OCI-LY7 (cell line): ENCODE measurements around the gene ZFYVE28. TPM values are rescaled to one million over a fixed set of nuclear protein-coding genes. Genes with fewer than 3 reads are reported as not detected.

Source experiments
- BruUV-seq: library from RNA; stranded (reverse); fragments of 400-500 nt; replicated peaks from 2 replicates; lab custom pipeline; 2021; lab: Mats Ljungman, UMichigan
- CTCF ChIA-PET: fragments of 300-600 bp; sonication (Branson Sonifier 250); formaldehyde crosslinking; loops from one replicate; lab custom pipeline; 2022; ENCODE audit warnings: antibody characterized with exemption; ENCODE audit not compliant: unreplicated experiment; lab: Charles Lee
- POLR2A ChIA-PET: fragments of 300-600 bp; sonication (Branson Sonifier 250); formaldehyde crosslinking; loops from one replicate; lab custom pipeline; 2022; ENCODE audit warnings: antibody characterized with exemption; lab: Charles Lee
- DNase-seq: peaks from one replicate; pipeline ENCODE4 v3.0.0-alpha.2; 2015; ENCODE audit warnings: low spot score
- H2AFZ ChIP-seq: fragments of 200-600 bp; sonication (generic), shearing (Covaris generic); 2 replicates; pipeline ENCODE4 v1.6.1; 2014; ENCODE audit warnings: mild to moderate bottlenecking, antibody characterized with exemption, low read length, moderate library complexity
- H3K27ac ChIP-seq: fragments of 200-600 bp; sonication (generic); 2 replicates; pipeline ENCODE4 v1.5.1; 2014; ENCODE audit warnings: mixed run types, low read depth, mild to moderate bottlenecking, moderate library complexity, low read length, inconsistent platforms; ENCODE audit not compliant: poor library complexity, severe bottlenecking
- H3K36me3 ChIP-seq: fragments of 200-600 bp; sonication (generic); 2 replicates; pipeline ENCODE4 v1.6.1; 2014; ENCODE audit warnings: mild to moderate bottlenecking, antibody characterized with exemption, low read length, moderate library complexity, mixed read lengths; ENCODE audit not compliant: insufficient read depth
- H3K4me1 ChIP-seq: fragments of 200-600 bp; sonication (generic); 2 replicates; pipeline ENCODE4 v1.5.1; 2014; ENCODE audit warnings: mild to moderate bottlenecking, low read length; ENCODE audit not compliant: insufficient read depth, poor library complexity, severe bottlenecking
- H3K4me2 ChIP-seq: fragments of 200-600 bp; sonication (generic); 2 replicates; pipeline ENCODE4 v1.6.1; 2014; ENCODE audit warnings: mild to moderate bottlenecking, low read length
- H3K4me3 ChIP-seq: fragments of 200-600 bp; sonication (generic); 2 replicates; pipeline ENCODE4 v1.5.1; 2014; ENCODE audit warnings: mild to moderate bottlenecking, low read depth, low read length; ENCODE audit not compliant: poor library complexity, severe bottlenecking
- H3K79me2 ChIP-seq: fragments of 200-600 bp; sonication (generic); 2 replicates; pipeline ENCODE4 v1.6.1; 2016; ENCODE audit warnings: low read depth, mild to moderate bottlenecking, low read length, moderate library complexity, mixed read lengths; ENCODE audit not compliant: insufficient read depth
- H3K9me2 ChIP-seq: fragments of 200-600 bp; sonication (generic); 2 replicates; pipeline ENCODE4 v1.6.1; 2016; ENCODE audit warnings: mild to moderate bottlenecking, low read length, mixed read lengths; ENCODE audit not compliant: insufficient read depth
- H3K9me3 ChIP-seq: fragments of 200-600 bp; sonication (generic); 2 replicates; pipeline ENCODE4 v1.6.1; 2014; ENCODE audit warnings: mild to moderate bottlenecking, mixed run types, low read length, mixed read lengths
- H4K20me1 ChIP-seq: fragments of 200-600 bp; sonication (generic); 2 replicates; pipeline ENCODE4 v1.6.1; 2014; ENCODE audit warnings: mild to moderate bottlenecking, antibody characterized with exemption, low read length, moderate library complexity, mixed read lengths; ENCODE audit not compliant: insufficient read depth
- EZH2phosphoT487 ChIP-seq: fragments of 200-600 bp; sonication (generic); IDR thresholded peaks from 2 replicates; pipeline ENCODE4 v1.6.1; 2018; ENCODE audit warnings: low read depth, borderline replicate concordance, mild to moderate bottlenecking, mixed run types, antibody characterized with exemption, low read length, moderate library complexity, mixed read lengths
- intact Hi-C: fragments of 100-400 bp; cut with micrococcal nuclease; formaldehyde crosslinking; loops from one replicate; pipeline ENCODE4 v1.10.0; 2022; ENCODE audit not compliant: unreplicated experiment
- total RNA-seq, 2 experiments: library from RNA; depleted of rRNA in 1 of 2; stranded (reverse); fragments of >200 nt in 1 of 2; shearing (Covaris generic) in 1 of 2; gene quantifications; 2 replicates each; pipeline ENCODE4 v1.2.3, GENCODE V29; 2014 to 2022
- TF ChIP-seq, protein P1 (sequence below): fragments of 200-600 bp; sonication (generic); conservative IDR thresholded peaks from 2 replicates; pipeline ENCODE4 v1.5.1; 2014; ENCODE audit warnings: mild to moderate bottlenecking, antibody characterized with exemption, low read length, moderate library complexity, mixed read lengths

Gene ZFYVE28
- total RNA-seq, 2 experiments from 2014 or later, result 0.32 TPM; not detected in 1

DNA sequence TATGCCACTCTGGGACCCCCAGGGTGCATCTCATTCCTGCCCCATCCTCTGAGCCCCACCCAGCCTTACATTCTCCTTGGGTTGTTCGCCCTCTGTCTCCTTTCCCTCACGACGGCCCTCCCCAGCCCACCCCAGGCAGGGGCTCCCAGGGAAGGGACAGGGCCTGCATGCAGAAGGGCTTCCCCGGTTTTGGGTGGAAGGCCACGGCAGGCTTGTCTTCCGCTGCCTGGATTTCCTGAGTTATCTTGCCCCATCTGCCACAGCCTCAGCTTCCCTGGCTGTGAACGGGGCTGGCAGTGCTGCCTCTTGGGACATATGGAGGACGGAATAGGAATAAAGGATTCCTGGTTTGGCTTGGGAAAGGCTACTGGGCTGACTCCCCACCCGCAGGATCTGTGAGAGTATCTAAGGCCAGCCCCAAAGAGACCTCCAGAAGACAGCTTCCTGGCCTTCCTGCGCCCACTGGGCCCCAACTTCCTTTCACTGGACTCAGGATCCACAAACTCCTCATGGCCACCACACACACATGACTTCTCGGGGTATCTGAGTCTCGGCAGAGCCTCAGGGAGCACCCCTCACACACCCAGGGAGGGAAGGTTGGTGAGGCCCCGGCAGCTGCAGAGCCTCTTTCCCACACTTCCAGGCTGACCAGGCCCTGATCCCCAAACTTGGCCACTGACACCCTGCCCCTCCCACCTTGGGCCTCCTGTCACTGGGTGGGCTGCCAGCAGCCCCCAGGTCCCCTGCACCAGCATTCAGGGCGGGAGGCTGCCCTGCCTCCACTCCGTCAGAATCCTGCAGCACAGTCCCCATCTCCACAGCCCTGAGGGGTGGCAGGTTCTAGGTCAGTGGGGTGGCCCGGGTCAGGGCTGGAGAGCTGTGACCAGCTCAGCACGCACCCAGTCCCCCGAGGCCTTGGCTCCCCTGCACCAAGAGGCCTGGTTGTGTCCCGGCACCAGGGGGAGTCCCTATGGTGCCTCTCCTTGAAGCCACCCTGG lies 153.0 kb downstream of the ZFYVE28 start:
- Histone ChIP-seq H4K20me1 (no peaks in the 10 kb centered on the region), H3K36me3 (no peaks in the 10 kb centered on the region), H3K79me2 (no peaks in the 10 kb centered on the region), H3K9me2 (no peaks in the 10 kb centered on the region), H3K27ac (no peak overlapping the region), H3K4me1 (peaks cover 20% of the 10 kb centered on the region), H2AFZ (no peak overlapping the region), H3K4me3 (no peak overlapping the region), H3K9me3 (no peaks in the 10 kb centered on the region), H3K4me2 (no peak overlapping the region)
- intact Hi-C loops, result no loop called here
- POLR2A ChIA-PET, result no interaction called here
- no peak for DNase-seq
- TF ChIP-seq, protein P1, sequence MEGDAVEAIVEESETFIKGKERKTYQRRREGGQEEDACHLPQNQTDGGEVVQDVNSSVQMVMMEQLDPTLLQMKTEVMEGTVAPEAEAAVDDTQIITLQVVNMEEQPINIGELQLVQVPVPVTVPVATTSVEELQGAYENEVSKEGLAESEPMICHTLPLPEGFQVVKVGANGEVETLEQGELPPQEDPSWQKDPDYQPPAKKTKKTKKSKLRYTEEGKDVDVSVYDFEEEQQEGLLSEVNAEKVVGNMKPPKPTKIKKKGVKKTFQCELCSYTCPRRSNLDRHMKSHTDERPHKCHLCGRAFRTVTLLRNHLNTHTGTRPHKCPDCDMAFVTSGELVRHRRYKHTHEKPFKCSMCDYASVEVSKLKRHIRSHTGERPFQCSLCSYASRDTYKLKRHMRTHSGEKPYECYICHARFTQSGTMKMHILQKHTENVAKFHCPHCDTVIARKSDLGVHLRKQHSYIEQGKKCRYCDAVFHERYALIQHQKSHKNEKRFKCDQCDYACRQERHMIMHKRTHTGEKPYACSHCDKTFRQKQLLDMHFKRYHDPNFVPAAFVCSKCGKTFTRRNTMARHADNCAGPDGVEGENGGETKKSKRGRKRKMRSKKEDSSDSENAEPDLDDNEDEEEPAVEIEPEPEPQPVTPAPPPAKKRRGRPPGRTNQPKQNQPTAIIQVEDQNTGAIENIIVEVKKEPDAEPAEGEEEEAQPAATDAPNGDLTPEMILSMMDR, result no peak
- TF ChIP-seq EZH2phosphoT487, result no peak
- no TSS peak for BruUV-seq
- CTCF ChIA-PET, result no interaction called here

DNA sequence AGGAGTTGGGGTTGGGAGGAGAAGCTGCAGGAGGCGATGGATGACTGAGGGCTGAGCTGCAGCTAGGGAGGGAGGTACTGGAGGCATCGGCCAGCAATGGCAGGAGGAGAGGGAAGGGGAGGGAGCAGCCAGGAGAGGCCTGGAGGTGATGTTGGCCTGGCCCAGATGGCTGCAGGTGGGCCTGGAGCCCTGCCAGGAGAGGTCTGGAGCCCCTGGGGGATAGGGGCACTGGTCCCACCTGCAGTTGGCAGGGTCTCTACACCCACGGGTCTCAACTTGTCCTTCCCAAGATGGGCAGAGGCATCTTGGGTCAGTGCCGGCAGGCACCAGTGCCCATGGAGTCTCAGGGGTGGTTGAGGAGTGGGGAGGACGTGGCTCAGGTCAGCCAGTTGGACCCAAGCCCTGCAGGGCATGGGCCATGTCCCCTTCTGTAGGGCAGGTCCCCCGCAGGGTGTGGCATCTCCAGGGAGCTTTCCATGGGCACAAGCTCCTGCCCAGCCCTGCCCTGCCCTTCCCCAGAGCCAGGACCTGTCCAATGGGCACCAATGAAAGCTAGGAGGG lies 153.9 kb downstream of the ZFYVE28 start:
- Histone ChIP-seq H3K4me2 (peak overlapping the region; percentile 21; the same call in 1 of the 2 replicates), H3K9me2 (no peaks in the 10 kb centered on the region), H4K20me1 (no peaks in the 10 kb centered on the region), H3K4me1 (peaks cover 20% of the 10 kb centered on the region), H3K36me3 (no peaks in the 10 kb centered on the region), H2AFZ (no peak overlapping the region), H3K4me3 (no peak overlapping the region), H3K79me2 (no peaks in the 10 kb centered on the region), H3K27ac (no peak overlapping the region), H3K9me3 (no peaks in the 10 kb centered on the region)
- ChIA-PET CTCF (no interaction called here), POLR2A (no interaction called here)
- no peak for DNase-seq
- intact Hi-C loops, result no loop called here
- TF ChIP-seq EZH2phosphoT487, result no peak
- TF ChIP-seq, protein P1, result no peak
- no TSS peak for BruUV-seq
